ENCODE measurements around the gene ST6GALNAC6. TPM values are rescaled to one million over a fixed set of nuclear protein-coding genes. Genes with fewer than 3 reads are reported as not detected.

Gene ST6GALNAC6
- total and polyA plus RNA-seq, 2 of the 4 experiments (the other 2 are of a cell fraction): 35.7 to 48.6 TPM

DNA sequence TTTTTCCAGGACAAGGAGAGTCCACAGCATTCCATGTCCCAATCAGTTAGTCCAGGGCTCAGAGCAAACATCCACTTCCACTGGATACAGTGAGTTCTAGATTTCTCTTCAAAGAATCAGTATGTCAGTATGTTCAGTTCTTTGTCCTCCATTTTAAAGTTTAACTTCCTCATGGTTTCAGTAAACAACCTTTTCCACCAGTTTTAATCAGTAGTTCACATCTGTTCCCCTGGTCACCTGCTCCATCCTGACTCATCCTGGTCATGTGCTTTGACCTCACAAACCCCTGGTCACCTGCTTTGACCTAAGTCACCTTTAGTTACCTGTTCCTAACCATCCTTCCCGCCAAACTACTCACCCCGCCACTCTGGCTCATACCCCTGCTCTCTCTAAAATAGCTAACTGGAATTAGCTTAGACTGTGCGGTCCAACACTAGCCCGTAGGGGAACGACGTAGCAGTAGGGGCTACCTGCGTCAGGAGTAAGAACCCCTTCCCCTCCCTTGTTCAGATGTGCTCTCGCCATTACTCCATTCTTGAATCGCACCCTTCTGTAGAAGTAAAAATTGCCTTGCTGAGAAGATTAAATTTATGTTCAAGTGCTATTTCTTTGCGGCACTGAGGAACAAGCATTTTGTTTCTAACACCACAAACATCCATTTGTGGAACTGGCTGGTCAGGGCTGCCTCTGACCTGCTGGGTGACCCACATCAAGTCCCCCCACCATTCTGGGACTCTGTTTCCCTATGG lies 50.5 kb downstream of the ST6GALNAC6 start:
- H2BK15ac ChIP-seq (ENCODE audit: low read depth, low read length): no peak overlapping the region
- in situ Hi-C loops (cut with MboI; ENCODE audit: low sequenced_read_pairs) (no loop called here), intact Hi-C loops (cut with micrococcal nuclease) (no loop called here), dilution Hi-C loops (cut with HindIII; ENCODE audit: low sequenced_read_pairs, unreplicated experiment) (no loop called here)
- no peak overlapping the region for H3K9ac ChIP-seq (ENCODE audit: low read depth, low read length)
- no peak overlapping the region for H2AK9ac ChIP-seq (replicated peaks; ENCODE audit: low read depth, low read length, poor library complexity)
- no peak overlapping the region for H3K56ac ChIP-seq (ENCODE audit: extremely low read depth, insufficient read depth, low read length)
- POLR2A ChIA-PET (ENCODE audit: unreplicated experiment): no interaction called here
- CTCF ChIA-PET: no interaction called here
- H3K23ac ChIP-seq (ENCODE audit: low read depth, low read length): no peak overlapping the region
- no peak overlapping the region for H2BK20ac ChIP-seq (ENCODE audit: low read depth, low read length)
- WGBS, 2 experiments (ENCODE audit: extremely low coverage in 2 of 2, insufficient read length in 1 of 2): 100% methylated on average over 2 of the region's 10 CpGs; no CpG with 5 or more reads in 1 of the 2 experiments
- ATAC-seq (ENCODE audit: low read depth) (no peak), DNase-seq (no peak)
- H2BK5ac ChIP-seq (ENCODE audit: low read depth, low read length, poor library complexity, severe bottlenecking): no peak overlapping the region
- H4K5ac ChIP-seq (ENCODE audit: low read depth, low read length): no peak overlapping the region
- H3K4me1 ChIP-seq (ENCODE audit: control insufficient read depth, insufficient read depth, low read length): peaks cover 27% of the 10 kb centered on the region
- no TSS peak for BruUV-seq (replicated peaks)
- no peak overlapping the region for H3K4me3 ChIP-seq (ENCODE audit: insufficient read depth, low read depth, low read length)
- H4K8ac ChIP-seq (ENCODE audit: low read depth in 2 of 2, low read length in 2 of 2): no peak overlapping the region
- no peak overlapping the region for H3K27ac ChIP-seq (ENCODE audit: insufficient read depth, low read length)
- H4K20me1 ChIP-seq (ENCODE audit: insufficient read depth, low read length): 0 out of 2 replicates have a peak, but pooled peaks cover 3% of the 10 kb centered on the region
- H3K27me3 ChIP-seq (ENCODE audit: control insufficient read depth, insufficient read depth, low read length): no peaks in the 10 kb centered on the region
- TF ChIP-seq RAD21 (IDR thresholded peaks at IDR 0.05; ENCODE audit: low read length) (no peak), RCOR1 (IDR thresholded peaks at IDR 0.05; ENCODE audit: insufficient replicate concordance, low read length) (no peak), CTCF (conservative IDR thresholded peaks at IDR 0.05; ENCODE audit: low read depth, low read length) (no peak), MAFK (IDR thresholded peaks at IDR 0.05; ENCODE audit: low read depth, low read length) (no peak), FOS (IDR thresholded peaks at IDR 0.05; ENCODE audit: low read depth, low read length) (no peak), MXI1 (IDR thresholded peaks at IDR 0.05; ENCODE audit: borderline replicate concordance, low read depth, low read length) (no peak)
- peaks cover 18% of the 10 kb centered on the region for H3K9me1 ChIP-seq (ENCODE audit: insufficient read depth, low read length)
- no peak overlapping the region for H3K4me2 ChIP-seq (ENCODE audit: low read depth, low read length)
- no peak overlapping the region for H3K14ac ChIP-seq (replicated peaks; ENCODE audit: low read depth, low read length)
- no peak overlapping the region for H3K18ac ChIP-seq (ENCODE audit: low read depth, low read length)
- peaks cover 10% of the 10 kb centered on the region for H3K9me3 ChIP-seq (ENCODE audit: control insufficient read depth, insufficient read depth, low read length)
- peaks cover 32 to 86% of the 10 kb centered on the region in 2 experiments for H3K79me1 ChIP-seq (ENCODE audit: low read depth in 1 of 2, low read length in 2 of 2)
- no peak overlapping the region for H2BK120ac ChIP-seq (ENCODE audit: low read depth, low read length)
- H4K91ac ChIP-seq (ENCODE audit: insufficient read depth, low read depth, low read length): no peak overlapping the region
- H2AFZ ChIP-seq (replicated peaks; ENCODE audit: low read length, poor library complexity): no peak overlapping the region
- H2AK5ac ChIP-seq (ENCODE audit: low read depth, low read length): no peak overlapping the region
- H3K4ac ChIP-seq (ENCODE audit: low read depth, low read length): no peak overlapping the region
- peaks cover 23% of the 10 kb centered on the region for H3K36me3 ChIP-seq (ENCODE audit: control insufficient read depth, insufficient read depth, low read length)

Measured in IMR-90 (cell line).